Measurements from ENCODE around the gene KRTAP5-2. TPM values are rescaled to one million over a fixed set of nuclear protein-coding genes. Genes with fewer than 3 reads are reported as not detected.
A peak's percentile ranks its signal among the peaks of the same experiment; 100 is the strongest.

The KRTAP5-2 gene
- total RNA-seq, 1 experiment from 2014 or later = not detected

DNA sequence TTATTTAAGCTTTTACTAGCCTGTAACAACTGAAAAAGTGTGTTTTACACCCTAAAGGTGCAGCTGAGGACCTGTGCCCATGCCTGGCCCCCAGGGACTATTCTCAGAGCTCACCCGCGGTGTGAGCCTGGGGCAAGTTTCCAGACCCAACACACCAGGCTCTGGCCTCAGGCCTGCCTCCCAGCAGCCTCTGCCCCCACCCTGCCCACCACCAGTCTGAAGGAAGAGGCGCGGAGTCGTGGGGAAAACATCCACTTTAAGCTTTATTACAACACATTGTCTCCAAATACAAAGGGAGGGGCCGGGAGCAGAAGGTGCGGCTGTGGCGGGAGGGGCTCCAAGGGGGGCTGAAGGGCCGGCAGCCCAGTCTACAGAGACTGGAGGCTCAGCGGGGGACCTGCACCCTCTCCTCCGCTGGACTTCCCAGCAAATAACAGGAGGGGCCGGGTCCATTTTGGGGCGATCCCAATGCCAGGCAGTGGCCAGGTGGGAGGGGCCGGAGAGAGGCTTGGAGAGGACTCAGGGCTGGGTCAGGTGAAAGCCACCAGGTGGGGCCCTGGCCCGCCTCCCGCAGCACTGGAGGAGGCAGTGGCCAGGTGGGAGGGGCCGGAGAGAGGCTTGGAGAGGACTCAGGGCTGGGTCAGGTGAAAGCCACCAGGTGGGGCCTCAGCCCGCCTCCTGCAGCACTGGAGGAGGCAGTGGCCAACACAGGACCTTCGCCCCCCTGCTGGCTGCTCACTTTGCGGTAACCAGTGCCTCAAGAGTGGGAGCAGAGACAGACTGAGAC is 44.1 kb downstream of the KRTAP5-2 start:
- H4K20me1 ChIP-seq (ENCODE audit: insufficient read depth) = no peaks in the 10 kb centered on the region
- no TSS peak for BruUV-seq (replicated peaks)
- TF ChIP-seq, protein P1, sequence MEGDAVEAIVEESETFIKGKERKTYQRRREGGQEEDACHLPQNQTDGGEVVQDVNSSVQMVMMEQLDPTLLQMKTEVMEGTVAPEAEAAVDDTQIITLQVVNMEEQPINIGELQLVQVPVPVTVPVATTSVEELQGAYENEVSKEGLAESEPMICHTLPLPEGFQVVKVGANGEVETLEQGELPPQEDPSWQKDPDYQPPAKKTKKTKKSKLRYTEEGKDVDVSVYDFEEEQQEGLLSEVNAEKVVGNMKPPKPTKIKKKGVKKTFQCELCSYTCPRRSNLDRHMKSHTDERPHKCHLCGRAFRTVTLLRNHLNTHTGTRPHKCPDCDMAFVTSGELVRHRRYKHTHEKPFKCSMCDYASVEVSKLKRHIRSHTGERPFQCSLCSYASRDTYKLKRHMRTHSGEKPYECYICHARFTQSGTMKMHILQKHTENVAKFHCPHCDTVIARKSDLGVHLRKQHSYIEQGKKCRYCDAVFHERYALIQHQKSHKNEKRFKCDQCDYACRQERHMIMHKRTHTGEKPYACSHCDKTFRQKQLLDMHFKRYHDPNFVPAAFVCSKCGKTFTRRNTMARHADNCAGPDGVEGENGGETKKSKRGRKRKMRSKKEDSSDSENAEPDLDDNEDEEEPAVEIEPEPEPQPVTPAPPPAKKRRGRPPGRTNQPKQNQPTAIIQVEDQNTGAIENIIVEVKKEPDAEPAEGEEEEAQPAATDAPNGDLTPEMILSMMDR (conservative IDR thresholded peaks at IDR 0.05) = peak; percentile 37; the same call in 1 of the 2 replicates
- TF ChIP-seq EZH2 (IDR thresholded peaks at IDR 0.05; ENCODE audit: low read depth) = no peak
- DNase-seq = peak; percentile 69 to 75
- CTCF ChIA-PET = interaction anchor here (0.6 to 1.6 kb wide), 3 partner anchors 20 to 847 kb away, joined by 3 to 5 read pairs (median 3); partner anchors contain the start of gene TSSC4
- H3K4me2 ChIP-seq = peak overlapping the region; percentile 68
- no peak overlapping the region for H3K27ac ChIP-seq
- no peak overlapping the region for H2AFZ ChIP-seq
- no peaks in the 10 kb centered on the region for H3K27me3 ChIP-seq (ENCODE audit: insufficient read depth, low read depth)
- H3K4me1 ChIP-seq (replicated peaks; ENCODE audit: insufficient read depth) = peaks cover 23% of the 10 kb centered on the region
- H3K4me3 ChIP-seq = peak overlapping the region; percentile 38; the same call in 1 of the 2 replicates
- no peaks in the 10 kb centered on the region; the same call in 1 of the 2 replicates for H3F3A ChIP-seq (ENCODE audit: insufficient read depth, low read depth)
- no peaks in the 10 kb centered on the region for H3K79me2 ChIP-seq (ENCODE audit: low read depth)
- intact Hi-C loops (cut with micrococcal nuclease; ENCODE audit: unreplicated experiment) = loop anchor here (2.0 kb wide), 1 partner anchor 21 kb away; no protein-coding TSS in a partner anchor
- H3K9me3 ChIP-seq (ENCODE audit: insufficient read depth, low read depth) = no peaks in the 10 kb centered on the region
- H3K9me2 ChIP-seq (ENCODE audit: insufficient read depth) = no peaks in the 10 kb centered on the region
- POLR2A ChIA-PET (ENCODE audit: unreplicated experiment) = no interaction called here
- H3K36me3 ChIP-seq (ENCODE audit: low read depth) = no peaks in the 10 kb centered on the region

DNA sequence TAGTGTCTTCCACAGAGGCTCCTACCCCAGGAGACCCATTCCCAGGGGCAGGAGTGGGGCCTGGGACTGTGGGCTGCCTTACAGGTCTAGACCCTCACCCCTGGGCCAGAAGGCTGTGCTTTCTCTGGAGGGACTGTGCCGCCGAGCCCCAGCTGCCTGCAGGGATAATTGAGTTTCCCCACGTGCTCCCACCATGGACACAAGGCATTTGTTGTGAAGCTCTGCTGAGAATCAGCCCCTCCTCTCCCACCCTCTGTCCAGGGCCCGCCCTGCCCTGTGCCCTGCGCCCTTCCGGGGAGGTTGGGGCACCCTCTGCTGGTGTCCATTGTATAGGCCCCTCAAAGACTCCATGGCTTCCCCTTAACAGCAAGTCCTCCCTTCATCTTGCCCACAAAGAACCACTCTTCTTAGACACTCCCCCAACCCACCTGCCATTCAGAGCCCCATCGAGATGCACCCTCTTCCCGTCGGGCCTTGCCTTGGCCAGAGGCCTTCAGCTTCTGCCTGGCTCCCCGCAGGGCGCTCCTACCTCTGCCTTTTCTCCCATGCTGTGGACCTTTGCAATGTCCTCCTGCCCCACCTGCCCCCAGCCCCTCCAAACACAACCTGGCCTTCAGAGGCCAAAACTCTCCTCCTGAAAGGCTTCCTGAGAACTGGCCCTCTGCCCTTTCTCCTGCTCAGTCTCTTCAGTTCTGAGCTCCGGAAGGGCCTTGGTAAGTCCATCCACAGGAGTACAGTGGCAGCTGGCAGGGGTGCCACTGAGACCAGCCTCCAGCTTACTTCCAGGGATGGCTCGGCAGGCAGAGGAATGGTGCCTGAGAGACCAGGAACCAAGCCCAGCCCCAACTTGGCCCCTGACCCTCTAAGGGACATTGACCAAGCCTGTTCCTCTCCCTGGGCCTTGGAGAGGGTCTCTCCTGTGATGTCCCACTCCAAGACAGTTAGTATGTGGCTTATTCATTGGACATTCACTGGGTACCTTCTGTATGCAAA is 48.5 kb downstream of the KRTAP5-2 start:
- Histone ChIP-seq H3K9me3 (ENCODE audit: insufficient read depth, low read depth) (no peaks in the 10 kb centered on the region), H3K27ac (no peak overlapping the region), H3K36me3 (ENCODE audit: low read depth) (no peaks in the 10 kb centered on the region), H3F3A (ENCODE audit: insufficient read depth, low read depth) (no peaks in the 10 kb centered on the region), H4K20me1 (ENCODE audit: insufficient read depth) (no peaks in the 10 kb centered on the region), H2AFZ (no peak overlapping the region), H3K4me2 (no peak overlapping the region), H3K9me2 (ENCODE audit: insufficient read depth) (no peaks in the 10 kb centered on the region), H3K79me2 (ENCODE audit: low read depth) (no peaks in the 10 kb centered on the region), H3K27me3 (ENCODE audit: insufficient read depth, low read depth) (peaks cover 8% of the 10 kb centered on the region; the same call in 1 of the 2 replicates), H3K4me1 (replicated peaks; ENCODE audit: insufficient read depth) (peaks cover 4% of the 10 kb centered on the region), H3K4me3 (no peak overlapping the region)
- intact Hi-C loops (cut with micrococcal nuclease; ENCODE audit: unreplicated experiment) = loop anchor here (5.0 to 10.0 kb wide), 2 partner anchors 78 to 275 kb away; partner anchors contain the start of gene KRTAP5-5
- ChIA-PET CTCF (no interaction called here), POLR2A (ENCODE audit: unreplicated experiment) (no interaction called here)
- DNase-seq = no peak
- BruUV-seq (replicated peaks) = no TSS peak
- TF ChIP-seq, protein P1 (conservative IDR thresholded peaks at IDR 0.05) = no peak
- no peak for TF ChIP-seq EZH2 (IDR thresholded peaks at IDR 0.05; ENCODE audit: low read depth)

Measured in PC-9 (cell line).